Activated CD8-positive, alpha-beta T cell treated with anti-CD3 and anti-CD28 coated beads for 36 hours (primary cell): ENCODE measurements around the gene ALAD. TPM values are rescaled to one million over a fixed set of nuclear protein-coding genes. Genes with fewer than 3 reads are reported as not detected.

Experiments
- ATAC-seq: fragments of 200-7000 bp; cut with Tn5 transposase; one replicate; pipeline ENCODE4 v1.10.0; 2021; ENCODE audit warnings: mild to moderate bottlenecking, moderate library complexity
- CTCF ChIA-PET: fragments of 350-600 bp; sonication (Branson Sonifier 250); formaldehyde crosslinking; loops from one replicate; lab custom pipeline; 2021; ENCODE audit warnings: antibody characterized with exemption; lab: Charles Lee
- POLR2A ChIA-PET: fragments of 350-600 bp; sonication (Branson Sonifier 250); formaldehyde crosslinking; loops from one replicate; lab custom pipeline; 2021; ENCODE audit warnings: antibody characterized with exemption; lab: Charles Lee
- DNase-seq: peaks from one replicate; pipeline ENCODE4 v3.0.0-alpha.2; 2020
- H3K27ac Mint-ChIP-seq: one replicate; pipeline ENCODE4 v1.8.0; 2021; ENCODE audit warnings: mild to moderate bottlenecking, mixed read lengths
- H3K27me3 Mint-ChIP-seq: one replicate; pipeline ENCODE4 v1.8.0; 2021; ENCODE audit warnings: mixed read lengths
- H3K36me3 Mint-ChIP-seq: one replicate; pipeline ENCODE4 v1.8.0; 2021; ENCODE audit warnings: low read depth, mixed read lengths
- H3K4me1 Mint-ChIP-seq: one replicate; pipeline ENCODE4 v1.8.0; 2021; ENCODE audit warnings: low read depth, mixed read lengths
- H3K4me3 Mint-ChIP-seq: one replicate; pipeline ENCODE4 v1.8.0; 2021; ENCODE audit warnings: mild to moderate bottlenecking, moderate library complexity, mixed read lengths
- H3K9me3 Mint-ChIP-seq: one replicate; pipeline ENCODE4 v1.8.0; 2021; ENCODE audit warnings: mixed read lengths
- CTCF ChIP-seq: fragments of 200-600 bp; IDR thresholded peaks from one replicate; pipeline ENCODE4 v1.8.0; 2022; ENCODE audit warnings: antibody characterized with exemption, mild to moderate bottlenecking
- intact Hi-C: fragments of 100-400 bp; cut with micrococcal nuclease; formaldehyde crosslinking; loops from one replicate; pipeline ENCODE4 v1.10.0; 2022
- total RNA-seq, 2 experiments: library from RNA; stranded (reverse); gene quantifications; one replicate each; pipeline ENCODE4 v1.2.3, GENCODE V29; 2021

Gene ALAD
- total RNA-seq, 2 experiments from 2014 or later = 16.2 to 16.3 TPM

GRCh38 chr9:113349066-113349444 lies 52.0 kb downstream of the ALAD start:
- CTCF ChIA-PET = interaction anchor here (0.9 to 3.1 kb wide), 6 partner anchors 9 to 236 kb away, joined by 3 to 14 read pairs (median 9); partner anchors contain the start of genes ALAD, CDC26, PRPF4 and WDR31
- POLR2A ChIA-PET = interaction anchor here (0.6 to 2.2 kb wide), 4 partner anchors 9 to 141 kb away, joined by 3 to 6 read pairs (median 4); partner anchors contain the start of genes C9orf43, POLE3 and WDR31
- peaks cover 39% of the 10 kb centered on the region for H3K4me1 Mint-ChIP-seq
- H3K4me3 Mint-ChIP-seq = peak overlapping the region; percentile 74
- ATAC-seq = no peak
- no peak for TF ChIP-seq CTCF
- DNase-seq = no peak
- no peaks in the 10 kb centered on the region for H3K9me3 Mint-ChIP-seq
- peaks cover 12% of the 10 kb centered on the region for H3K27me3 Mint-ChIP-seq
- intact Hi-C loops = loop anchor here (10.0 kb wide), 1 partner anchor 74 kb away; the partner anchor contains the start of genes CDC26 and PRPF4
- H3K27ac Mint-ChIP-seq = no peak overlapping the region
- no peaks in the 10 kb centered on the region for H3K36me3 Mint-ChIP-seq

- peaks cover 43% of the 10 kb centered on the region for H3K4me1 Mint-ChIP-seq
- intact Hi-C loops = loop anchor here (10.0 kb wide), 1 partner anchor 74 kb away; the partner anchor contains the start of genes CDC26 and PRPF4
- no peak for TF ChIP-seq CTCF
- H3K27me3 Mint-ChIP-seq = peaks cover 9% of the 10 kb centered on the region
- H3K36me3 Mint-ChIP-seq = no peaks in the 10 kb centered on the region
- DNase-seq (no peak), ATAC-seq (no peak)
- no peaks in the 10 kb centered on the region for H3K9me3 Mint-ChIP-seq
- POLR2A ChIA-PET = interaction anchor here (0.6 to 2.2 kb wide), 4 partner anchors 8 to 141 kb away, joined by 3 to 6 read pairs (median 4); partner anchors contain the start of genes C9orf43, POLE3 and WDR31
- peak overlapping the region; percentile 23 for H3K4me3 Mint-ChIP-seq
- no peak overlapping the region for H3K27ac Mint-ChIP-seq
- CTCF ChIA-PET = interaction anchor here (0.8 to 3.0 kb wide), 4 partner anchors 8 to 307 kb away, joined by 4 to 14 read pairs (median 4); partner anchors contain the start of gene WDR31
These were observed 52.6 kb downstream of the ALAD start for GRCh38 chr9:113348437-113348836.

- Mint-ChIP-seq H3K4me1 (peaks cover 38% of the 10 kb centered on the region), H3K36me3 (no peaks in the 10 kb centered on the region), H3K27me3 (peaks cover 4% of the 10 kb centered on the region), H3K4me3 (no peak overlapping the region), H3K9me3 (no peaks in the 10 kb centered on the region), H3K27ac (peak overlapping the region; percentile 47)
- ChIA-PET POLR2A (interaction anchor here (0.6 kb wide), 1 partner anchor 68 kb away, joined by 3 read pairs; no protein-coding TSS in a partner anchor), CTCF (interaction anchor here (1.1 to 1.5 kb wide), 4 partner anchors 9 to 309 kb away, joined by 3 to 4 read pairs (median 4); no protein-coding TSS in a partner anchor)
- intact Hi-C loops = loop anchor here (10.0 kb wide), 1 partner anchor 71 kb away; the partner anchor contains the start of genes CDC26 and PRPF4
- TF ChIP-seq CTCF = no peak
- no peak for ATAC-seq
- no peak for DNase-seq
These were observed 55.4 kb downstream of the ALAD start for GRCh38 chr9:113345671-113346070.

- Mint-ChIP-seq H3K9me3 (no peaks in the 10 kb centered on the region), H3K4me1 (peaks cover 36% of the 10 kb centered on the region), H3K36me3 (no peaks in the 10 kb centered on the region), H3K4me3 (no peak overlapping the region), H3K27me3 (peaks cover 4% of the 10 kb centered on the region), H3K27ac (peak overlapping the region; percentile 47)
- POLR2A ChIA-PET = interaction anchor here (0.6 to 1.1 kb wide), 2 partner anchors 47 to 68 kb away, joined by 3 read pairs; no protein-coding TSS in a partner anchor
- intact Hi-C loops = loop anchor here (10.0 kb wide), 1 partner anchor 70 kb away; the partner anchor contains the start of genes CDC26 and PRPF4
- no peak for TF ChIP-seq CTCF
- DNase-seq (no peak), ATAC-seq (no peak)
- CTCF ChIA-PET = interaction anchor here (0.8 to 1.1 kb wide), 2 partner anchors 8 to 35 kb away, joined by 3 to 4 read pairs; no protein-coding TSS in a partner anchor
These were observed 55.9 kb downstream of the ALAD start for GRCh38 chr9:113345190-113345589.

- POLR2A ChIA-PET = no interaction called here
These were observed 57.3 kb downstream of the ALAD start for GRCh38 chr9:113343732-113344231.

More at GRCh38 chr9:113343732-113344231, 57.3 kb downstream of the ALAD start:
- H3K4me3 Mint-ChIP-seq = no peak overlapping the region
- DNase-seq (peak; percentile 52), ATAC-seq (no peak)
- H3K4me1 Mint-ChIP-seq = peaks cover 36% of the 10 kb centered on the region
- CTCF ChIA-PET = no interaction called here
- H3K27ac Mint-ChIP-seq = no peak overlapping the region
- H3K9me3 Mint-ChIP-seq = no peaks in the 10 kb centered on the region
- H3K27me3 Mint-ChIP-seq = no peaks in the 10 kb centered on the region
- no peaks in the 10 kb centered on the region for H3K36me3 Mint-ChIP-seq
- TF ChIP-seq CTCF = no peak
- intact Hi-C loops = loop anchor here (10.0 kb wide), 1 partner anchor 69 kb away; the partner anchor contains the start of genes CDC26 and PRPF4
